Endodermal cell (in vitro differentiated cells): ENCODE results near the gene NINJ2. TPM values are rescaled to one million over a fixed set of nuclear protein-coding genes. Genes with fewer than 3 reads are reported as not detected.

ENCODE experiments used
- DNase-seq: peaks from one replicate; pipeline ENCODE4 v3.0.0-alpha.2; 2017
- H3K27ac ChIP-seq: 2 replicates; pipeline ENCODE4 v1.5.1; 2013; ENCODE audit warnings: mild to moderate bottlenecking, low read depth, low read length, moderate library complexity
- H3K27me3 ChIP-seq: 2 replicates; pipeline ENCODE4 v1.6.1; 2013; ENCODE audit warnings: mild to moderate bottlenecking, low read length, moderate library complexity; ENCODE audit not compliant: insufficient read depth, control insufficient read depth, poor library complexity, severe bottlenecking
- H3K36me3 ChIP-seq: 2 replicates; pipeline ENCODE4 v1.7.0; 2013; ENCODE audit warnings: mild to moderate bottlenecking, low read length, moderate library complexity; ENCODE audit not compliant: control insufficient read depth, insufficient read depth
- H3K4me1 ChIP-seq: one replicate; pipeline ENCODE4 v1.7.0; 2013; ENCODE audit warnings: low read length; ENCODE audit not compliant: control insufficient read depth, insufficient read depth
- H3K4me3 ChIP-seq: 2 replicates; pipeline ENCODE4 v1.5.1; 2013; ENCODE audit warnings: mild to moderate bottlenecking, low read length, moderate library complexity
- H3K9ac ChIP-seq: 2 replicates; pipeline ENCODE4 v1.6.1; 2013; ENCODE audit warnings: mild to moderate bottlenecking, low read length, moderate library complexity; ENCODE audit not compliant: poor library complexity, severe bottlenecking; ENCODE audit errors: extremely low read depth
- H3K9me3 ChIP-seq: 2 replicates; pipeline ENCODE4 v1.6.1; 2013; ENCODE audit warnings: mild to moderate bottlenecking, low read length, moderate library complexity; ENCODE audit not compliant: control insufficient read depth
- H3K27ac Mint-ChIP-seq: 2 replicates; pipeline ENCODE4 v1.8.0; 2020; ENCODE audit warnings: mixed read lengths
- H3K27me3 Mint-ChIP-seq: 2 replicates; pipeline ENCODE4 v1.8.0; 2021; ENCODE audit warnings: mild to moderate bottlenecking, mixed read lengths; ENCODE audit not compliant: insufficient read depth
- H3K36me3 Mint-ChIP-seq: 2 replicates; pipeline ENCODE4 v1.8.0; 2020; ENCODE audit warnings: low read depth, mixed read lengths
- H3K4me1 Mint-ChIP-seq: 2 replicates; pipeline ENCODE4 v1.8.0; 2020; ENCODE audit warnings: mixed read lengths
- H3K4me3 Mint-ChIP-seq: 2 replicates; pipeline ENCODE4 v1.8.0; 2020; ENCODE audit warnings: mild to moderate bottlenecking, moderate library complexity, mixed read lengths
- H3K9me3 Mint-ChIP-seq: 2 replicates; pipeline ENCODE4 v1.8.0; 2020; ENCODE audit warnings: mild to moderate bottlenecking, mixed read lengths
- WGBS, 2 experiments: methylation state at CpG; one replicate each; pipeline versions ENCODE4 v1.1.5 to v1.1.7; 2013; ENCODE audit warnings: missing lambda C conversion rate in 2 of 2, mixed read lengths in 1 of 2; ENCODE audit not compliant: insufficient coverage in 1 of 2, insufficient read length in 1 of 2; 5-methylcytosine and 5-hydroxymethylcytosine counted together
- total RNA-seq, 2 donors: library from RNA; stranded (reverse); fragmentation: NEBNext Ultra II Directional in 1 of 2; extraction: Animal tissue kit (Norgen Biotek cat#: 25700) in 1 of 2; gene quantifications; 2 replicates in 1 of 2; 3 replicates in 1 of 2; pipeline ENCODE4 v1.2.1, GENCODE V29; 2021
- TF ChIP-seq, protein P1 (sequence below): fragments of 200-600 bp; sonication (generic); conservative IDR thresholded peaks from 2 replicates; pipeline ENCODE4 v1.5.0; 2021; ENCODE audit warnings: antibody characterized with exemption, mild to moderate bottlenecking

NINJ2 gene
- total RNA-seq, 2 donors from 2014 or later, result 0.73 to 5.1 TPM

- 86 to 100% methylated on average over 1 to 8 of the region's 8 CpGs for WGBS, 2 experiments
- peaks cover 37% of the 10 kb centered on the region for H3K4me1 Mint-ChIP-seq
- DNase-seq, result no peak
- Histone ChIP-seq H3K4me1 (no peaks in the 10 kb centered on the region), H3K36me3 (no peaks in the 10 kb centered on the region), H3K27ac (no peak overlapping the region), H3K27me3 (no peaks in the 10 kb centered on the region), H3K9me3 (no peaks in the 10 kb centered on the region), H3K4me3 (no peak overlapping the region), H3K9ac (no peak overlapping the region)
- H3K4me3 Mint-ChIP-seq, result no peak overlapping the region
- TF ChIP-seq, protein P1, sequence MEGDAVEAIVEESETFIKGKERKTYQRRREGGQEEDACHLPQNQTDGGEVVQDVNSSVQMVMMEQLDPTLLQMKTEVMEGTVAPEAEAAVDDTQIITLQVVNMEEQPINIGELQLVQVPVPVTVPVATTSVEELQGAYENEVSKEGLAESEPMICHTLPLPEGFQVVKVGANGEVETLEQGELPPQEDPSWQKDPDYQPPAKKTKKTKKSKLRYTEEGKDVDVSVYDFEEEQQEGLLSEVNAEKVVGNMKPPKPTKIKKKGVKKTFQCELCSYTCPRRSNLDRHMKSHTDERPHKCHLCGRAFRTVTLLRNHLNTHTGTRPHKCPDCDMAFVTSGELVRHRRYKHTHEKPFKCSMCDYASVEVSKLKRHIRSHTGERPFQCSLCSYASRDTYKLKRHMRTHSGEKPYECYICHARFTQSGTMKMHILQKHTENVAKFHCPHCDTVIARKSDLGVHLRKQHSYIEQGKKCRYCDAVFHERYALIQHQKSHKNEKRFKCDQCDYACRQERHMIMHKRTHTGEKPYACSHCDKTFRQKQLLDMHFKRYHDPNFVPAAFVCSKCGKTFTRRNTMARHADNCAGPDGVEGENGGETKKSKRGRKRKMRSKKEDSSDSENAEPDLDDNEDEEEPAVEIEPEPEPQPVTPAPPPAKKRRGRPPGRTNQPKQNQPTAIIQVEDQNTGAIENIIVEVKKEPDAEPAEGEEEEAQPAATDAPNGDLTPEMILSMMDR, result no peak
- H3K27me3 Mint-ChIP-seq, result peaks cover 29% of the 10 kb centered on the region
- H3K9me3 Mint-ChIP-seq, result no peaks in the 10 kb centered on the region
- no peaks in the 10 kb centered on the region for H3K36me3 Mint-ChIP-seq
- no peak overlapping the region for H3K27ac Mint-ChIP-seq
Measured at GRCh38 chr12:669576-669945, 6.3 kb upstream of the NINJ2 start.

- no peaks in the 10 kb centered on the region for H3K27me3 ChIP-seq
- Mint-ChIP-seq H3K27ac (no peak overlapping the region), H3K4me1 (peaks cover 40% of the 10 kb centered on the region), H3K36me3 (no peaks in the 10 kb centered on the region), H3K9me3 (no peaks in the 10 kb centered on the region), H3K27me3 (peaks cover 31% of the 10 kb centered on the region), H3K4me3 (no peak overlapping the region)
- no peak overlapping the region for H3K9ac ChIP-seq
- no peaks in the 10 kb centered on the region for H3K4me1 ChIP-seq
- no peak overlapping the region for H3K4me3 ChIP-seq
- 89 to 100% methylated on average over 1 of the region's 1 CpG for WGBS, 2 experiments
- TF ChIP-seq, protein P1, result peak; percentile 19
- H3K9me3 ChIP-seq, result no peaks in the 10 kb centered on the region
- H3K36me3 ChIP-seq, result no peaks in the 10 kb centered on the region
- DNase-seq, result peak; percentile 43
- no peak overlapping the region for H3K27ac ChIP-seq
Measured at GRCh38 chr12:668090-668481, 4.8 kb upstream of the NINJ2 start.

- H3K9me3 Mint-ChIP-seq, result no peaks in the 10 kb centered on the region
- no peak overlapping the region for H3K4me3 ChIP-seq
- peaks cover 35% of the 10 kb centered on the region for H3K27me3 Mint-ChIP-seq
- no peaks in the 10 kb centered on the region for H3K4me1 ChIP-seq
- no peak overlapping the region for H3K27ac ChIP-seq
- TF ChIP-seq, protein P1, result no peak
- H3K36me3 ChIP-seq, result no peaks in the 10 kb centered on the region
- H3K9me3 ChIP-seq, result no peaks in the 10 kb centered on the region
- no peak overlapping the region for H3K4me3 Mint-ChIP-seq
- H3K4me1 Mint-ChIP-seq, result peaks cover 35% of the 10 kb centered on the region
- H3K27ac Mint-ChIP-seq, result peak overlapping the region; percentile 71
- H3K27me3 ChIP-seq, result no peaks in the 10 kb centered on the region
- 84 to 89% methylated on average over 7 of the region's 7 CpGs for WGBS, 2 experiments
- H3K36me3 Mint-ChIP-seq, result no peaks in the 10 kb centered on the region
- no peak overlapping the region for H3K9ac ChIP-seq
- peak; percentile 53 for DNase-seq
Measured at GRCh38 chr12:666766-667308, 3.6 kb upstream of the NINJ2 start.
